GM12864 (cell line): ENCODE results near the gene ARL16.

ENCODE experiments used
- DNase-seq: peaks from one replicate; pipeline ENCODE4 v3.0.0-alpha.2; 2011; ENCODE audit warnings: low read depth
- H3K4me3 ChIP-seq: 2 replicates; pipeline ENCODE4 v1.5.1; 2011; ENCODE audit warnings: mild to moderate bottlenecking, low read depth, low read length, control low read depth
- CTCF ChIP-seq: IDR thresholded peaks from 2 replicates; pipeline ENCODE4 v1.5.1; 2011; ENCODE audit warnings: low read depth, mild to moderate bottlenecking, moderate library complexity, low read length, control low read depth, inconsistent platforms; ENCODE audit errors: missing control alignments

The ARL16 gene

DNA sequence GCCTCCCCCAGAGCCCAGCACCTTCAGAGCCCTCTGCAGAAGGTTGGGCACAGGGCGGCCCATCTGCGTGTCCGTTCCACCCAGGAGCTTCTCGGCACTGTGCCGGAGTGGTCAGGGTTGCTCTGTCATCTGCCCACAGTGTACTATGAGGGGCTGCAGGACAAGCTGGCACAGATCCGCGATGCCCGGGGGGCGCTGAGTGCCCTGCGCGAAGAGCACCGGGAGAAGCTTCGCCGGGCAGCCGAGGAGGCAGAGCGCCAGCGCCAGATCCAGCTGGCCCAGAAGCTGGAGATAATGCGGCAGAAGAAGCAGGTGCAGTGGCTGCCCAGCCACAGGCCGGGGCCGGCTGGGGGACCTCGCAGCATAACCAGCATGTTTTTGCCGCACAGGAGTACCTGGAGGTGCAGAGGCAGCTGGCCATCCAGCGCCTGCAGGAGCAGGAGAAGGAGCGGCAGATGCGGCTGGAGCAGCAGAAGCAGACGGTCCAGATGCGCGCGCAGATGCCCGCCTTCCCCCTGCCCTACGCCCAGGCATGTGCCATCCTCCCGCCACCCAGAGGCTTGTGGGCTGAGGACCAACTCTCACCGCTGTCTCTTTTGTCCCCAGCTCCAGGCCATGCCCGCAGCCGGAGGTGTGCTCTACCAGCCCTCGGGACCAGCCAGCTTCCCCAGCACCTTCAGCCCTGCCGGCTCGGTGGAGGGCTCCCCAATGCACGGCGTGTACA is 12.8 kb upstream of the ARL16 start:
- TF ChIP-seq CTCF = no peak
- no peak overlapping the region for H3K4me3 ChIP-seq
- no peak for DNase-seq

- DNase-seq = no peak
- no peak overlapping the region for H3K4me3 ChIP-seq
- TF ChIP-seq CTCF = no peak
These were observed 12.2 kb upstream of the ARL16 start for GRCh38 chr17:81695801-81696200.

- no peak for DNase-seq
- TF ChIP-seq CTCF = no peak
- no peak overlapping the region for H3K4me3 ChIP-seq
These were observed 11.6 kb upstream of the ARL16 start for GRCh38 chr17:81695211-81695610.

- no peak for TF ChIP-seq CTCF
- H3K4me3 ChIP-seq = no peak overlapping the region
- no peak for DNase-seq
These were observed 11.2 kb upstream of the ARL16 start for GRCh38 chr17:81694810-81695209.

DNA sequence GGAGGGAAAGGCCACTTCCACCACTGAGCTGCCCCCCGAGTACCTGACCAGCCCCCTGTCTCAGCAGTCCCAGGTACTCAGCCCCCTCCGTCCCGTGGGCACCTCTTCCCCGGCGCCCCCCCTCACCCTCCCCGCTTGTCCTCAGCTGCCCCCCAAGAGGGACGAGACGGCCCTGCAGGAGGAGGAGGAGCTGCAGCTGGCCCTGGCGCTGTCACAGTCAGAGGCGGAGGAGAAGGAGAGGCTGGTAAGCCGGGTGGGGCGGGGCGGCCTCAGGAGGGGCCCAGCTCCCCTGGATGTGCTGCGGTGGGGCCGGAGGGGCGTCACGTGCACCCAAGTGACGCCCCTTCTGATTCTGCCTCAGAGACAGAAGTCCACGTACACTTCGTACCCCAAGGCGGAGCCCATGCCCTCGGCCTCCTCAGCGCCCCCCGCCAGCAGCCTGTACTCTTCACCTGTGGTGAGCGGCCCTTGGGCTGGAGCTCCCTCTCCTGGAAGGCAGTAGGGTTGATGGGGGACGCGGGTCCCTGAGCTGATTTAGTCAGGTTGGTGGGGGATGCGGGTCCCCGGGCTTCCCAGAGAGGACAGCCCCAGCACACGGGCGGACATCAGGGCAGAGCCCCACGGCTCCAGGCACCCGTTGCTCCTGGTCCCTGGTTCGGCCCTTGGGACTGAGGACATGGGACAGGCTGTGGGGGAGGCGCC is 10.1 kb upstream of the ARL16 start:
- TF ChIP-seq CTCF = no peak
- no peak overlapping the region for H3K4me3 ChIP-seq
- no peak for DNase-seq

DNA sequence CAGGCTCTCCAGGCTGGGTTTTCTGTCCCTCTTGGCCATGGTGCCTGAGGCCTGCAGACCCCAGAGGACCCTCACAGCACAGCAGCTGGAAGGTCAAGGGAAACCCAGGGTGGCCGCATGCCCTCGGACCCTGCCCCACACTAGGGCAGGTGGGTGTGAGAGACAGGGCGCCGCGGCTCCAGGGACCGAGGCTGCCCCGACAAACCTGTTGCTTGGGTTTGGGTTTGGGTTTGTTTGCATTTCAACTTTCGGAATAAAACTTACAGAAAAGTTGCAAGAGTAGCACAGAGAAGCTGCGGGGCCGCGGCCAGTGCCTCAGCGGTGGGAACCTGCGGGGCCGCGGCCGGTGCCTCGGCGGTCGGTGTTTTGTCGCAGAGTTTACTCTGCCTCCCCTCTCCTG is 8.0 kb upstream of the ARL16 start:
- no peak for DNase-seq
- no peak for TF ChIP-seq CTCF
- no peak overlapping the region for H3K4me3 ChIP-seq

DNA sequence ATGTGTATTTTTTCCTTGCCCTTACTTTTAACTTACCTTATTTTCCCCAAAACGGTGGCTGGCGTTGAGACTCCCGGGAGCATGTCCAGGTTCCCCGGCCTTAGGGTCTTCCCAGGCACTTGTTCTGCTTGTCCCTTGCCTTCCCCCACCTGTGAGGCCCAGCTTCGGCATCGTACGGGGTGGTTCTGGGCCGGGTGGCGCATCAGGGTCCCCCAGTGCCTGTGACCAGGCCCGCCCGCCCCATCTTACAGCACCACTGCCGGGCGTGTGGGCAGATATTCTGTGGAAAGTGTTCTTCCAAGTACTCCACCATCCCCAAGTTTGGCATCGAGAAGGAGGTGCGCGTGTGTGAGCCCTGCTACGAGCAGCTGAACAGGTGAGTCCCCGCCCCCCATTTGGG is 7.6 kb upstream of the ARL16 start:
- no peak for TF ChIP-seq CTCF
- no peak overlapping the region for H3K4me3 ChIP-seq
- no peak for DNase-seq
